ENCODE results near the gene SND1. TPM values are rescaled to one million over a fixed set of nuclear protein-coding genes. Genes with fewer than 3 reads are reported as not detected.
A peak's percentile ranks its signal among the peaks of the same experiment; 100 is the strongest.

Gene SND1
- total RNA-seq, 1 experiment from 2014 or later, result 139 TPM

- no peak overlapping the region for H3K9ac ChIP-seq (ENCODE audit: low read length)
- ChIA-PET POLR2A (ENCODE audit: unreplicated experiment) (no interaction called here), CTCF (no interaction called here)
- no peaks in the 10 kb centered on the region for H3K9me2 ChIP-seq (replicated peaks; ENCODE audit: low read length)
- no peaks in the 10 kb centered on the region for H3F3A ChIP-seq (ENCODE audit: low read length, unreplicated experiment)
- intact Hi-C loops (cut with micrococcal nuclease), result loop anchor here (10.0 kb wide), 1 partner anchor 46 kb away; no protein-coding TSS in a partner anchor
- peaks cover 29% of the 10 kb centered on the region for H3K36me3 ChIP-seq (ENCODE audit: low read depth, low read length)
- TF ChIP-seq EZH2phosphoT487 (IDR thresholded peaks at IDR 0.05; ENCODE audit: borderline replicate concordance, low read length), result no peak
- no peak for TF ChIP-seq EZH2 (IDR thresholded peaks at IDR 0.05; ENCODE audit: low read length, unreplicated experiment)
- TF ChIP-seq CTCF (conservative IDR thresholded peaks at IDR 0.05; ENCODE audit: low read depth, low read length), result no peak
- DNase-seq (no peak), ATAC-seq (no peak)
- H2AFZ ChIP-seq (ENCODE audit: low read length), result no peak overlapping the region
- H3K9me3 ChIP-seq (ENCODE audit: low read length), result no peaks in the 10 kb centered on the region
- H3K79me2 ChIP-seq (ENCODE audit: low read length), result peaks cover 100% of the 10 kb centered on the region
- peaks cover 43% of the 10 kb centered on the region for H4K20me1 ChIP-seq (ENCODE audit: low read length)
- no peak overlapping the region for H3K4me3 ChIP-seq (ENCODE audit: low read length)
- no peak overlapping the region for H3K27ac ChIP-seq (ENCODE audit: low read length)
- H3K27me3 ChIP-seq (ENCODE audit: low read length), result no peaks in the 10 kb centered on the region
- H3K4me2 ChIP-seq (ENCODE audit: low read length), result no peak overlapping the region
- no TSS peak for BruUV-seq (replicated peaks)
- H3K4me1 ChIP-seq (ENCODE audit: insufficient read depth, low read length), result peaks cover 13% of the 10 kb centered on the region
These were observed 7.1 kb downstream of the SND1 start for GRCh38 chr7:127658970-127659630.

GRCh38 chr7:127665922-127666321 lies 13.9 kb downstream of the SND1 start:
- CTCF ChIA-PET, result interaction anchor here (1.2 kb wide), 1 partner anchor 41 kb away, joined by 10 read pairs; no protein-coding TSS in a partner anchor
- H3K79me2 ChIP-seq (ENCODE audit: low read length), result peaks cover 93% of the 10 kb centered on the region
- DNase-seq (no peak), ATAC-seq (peak; percentile 1)
- no peak for TF ChIP-seq EZH2 (IDR thresholded peaks at IDR 0.05; ENCODE audit: low read length, unreplicated experiment)
- no peak for TF ChIP-seq CTCF (conservative IDR thresholded peaks at IDR 0.05; ENCODE audit: low read depth, low read length)
- TF ChIP-seq EZH2phosphoT487 (IDR thresholded peaks at IDR 0.05; ENCODE audit: borderline replicate concordance, low read length), result no peak
- H4K20me1 ChIP-seq (ENCODE audit: low read length), result peaks cover 14% of the 10 kb centered on the region
- H3K9ac ChIP-seq (ENCODE audit: low read length), result peak overlapping the region; percentile 36
- H3K4me2 ChIP-seq (ENCODE audit: low read length), result peak overlapping the region; percentile 78
- peaks cover 2% of the 10 kb centered on the region; the same call in 1 of the 2 replicates for H3K36me3 ChIP-seq (ENCODE audit: low read depth, low read length)
- H3K27ac ChIP-seq (ENCODE audit: low read length), result peak overlapping the region; percentile 88
- peaks cover 39% of the 10 kb centered on the region for H3K4me1 ChIP-seq (ENCODE audit: insufficient read depth, low read length)
- peaks cover 13% of the 10 kb centered on the region for H3F3A ChIP-seq (ENCODE audit: low read length, unreplicated experiment)
- peak overlapping the region; percentile 53 for H3K4me3 ChIP-seq (ENCODE audit: low read length)
- no peaks in the 10 kb centered on the region for H3K9me3 ChIP-seq (ENCODE audit: low read length)
- H3K9me2 ChIP-seq (replicated peaks; ENCODE audit: low read length), result no peaks in the 10 kb centered on the region
- POLR2A ChIA-PET (ENCODE audit: unreplicated experiment), result interaction anchor here (0.7 kb wide), 1 partner anchor 449 kb away, joined by 5 read pairs; no protein-coding TSS in a partner anchor
- BruUV-seq (replicated peaks), result no TSS peak
- H3K27me3 ChIP-seq (ENCODE audit: low read length), result no peaks in the 10 kb centered on the region
- intact Hi-C loops (cut with micrococcal nuclease), result loop anchor here (5.0 kb wide), 1 partner anchor 79 kb away; the partner anchor contains the start of genes ARF5 and GCC1
- H2AFZ ChIP-seq (ENCODE audit: low read length), result no peak overlapping the region

GRCh38 chr7:127666602-127667001 lies 14.6 kb downstream of the SND1 start:
- Histone ChIP-seq H3K27ac (ENCODE audit: low read length) (peak overlapping the region; percentile 88), H3K9me3 (ENCODE audit: low read length) (no peaks in the 10 kb centered on the region), H3K4me3 (ENCODE audit: low read length) (peak overlapping the region; percentile 53), H3K79me2 (ENCODE audit: low read length) (peaks cover 93% of the 10 kb centered on the region), H3K9ac (ENCODE audit: low read length) (peak overlapping the region; percentile 36), H3K36me3 (ENCODE audit: low read depth, low read length) (peaks cover 9% of the 10 kb centered on the region; the same call in 1 of the 2 replicates), H3K27me3 (ENCODE audit: low read length) (no peaks in the 10 kb centered on the region), H4K20me1 (ENCODE audit: low read length) (peaks cover 14% of the 10 kb centered on the region), H3K4me1 (ENCODE audit: insufficient read depth, low read length) (peaks cover 39% of the 10 kb centered on the region), H3K4me2 (ENCODE audit: low read length) (peak overlapping the region; percentile 78), H3K9me2 (replicated peaks; ENCODE audit: low read length) (no peaks in the 10 kb centered on the region), H2AFZ (ENCODE audit: low read length) (no peak overlapping the region), H3F3A (ENCODE audit: low read length, unreplicated experiment) (peaks cover 13% of the 10 kb centered on the region)
- ChIA-PET CTCF (interaction anchor here (1.2 kb wide), 1 partner anchor 40 kb away, joined by 10 read pairs; no protein-coding TSS in a partner anchor), POLR2A (ENCODE audit: unreplicated experiment) (interaction anchor here (0.6 to 0.7 kb wide), 2 partner anchors 81 to 449 kb away, joined by 4 to 5 read pairs; partner anchors contain the start of gene GCC1)
- BruUV-seq (replicated peaks), result no TSS peak
- ATAC-seq (peak; percentile 64), DNase-seq (peak; percentile 41)
- intact Hi-C loops (cut with micrococcal nuclease), result loop anchor here (5.0 kb wide), 1 partner anchor 79 kb away; the partner anchor contains the start of genes ARF5 and GCC1
- TF ChIP-seq EZH2 (IDR thresholded peaks at IDR 0.05; ENCODE audit: low read length, unreplicated experiment), result no peak
- no peak for TF ChIP-seq CTCF (conservative IDR thresholded peaks at IDR 0.05; ENCODE audit: low read depth, low read length)
- TF ChIP-seq EZH2phosphoT487 (IDR thresholded peaks at IDR 0.05; ENCODE audit: borderline replicate concordance, low read length), result no peak

All from PC-3 (cell line).